ENCODE data around the gene SLC25A22. TPM values are rescaled to one million over a fixed set of nuclear protein-coding genes. Genes with fewer than 3 reads are reported as not detected.

SLC25A22 gene
- total RNA-seq, 1 donor from 2014 or later, result 28.4 TPM

DNA sequence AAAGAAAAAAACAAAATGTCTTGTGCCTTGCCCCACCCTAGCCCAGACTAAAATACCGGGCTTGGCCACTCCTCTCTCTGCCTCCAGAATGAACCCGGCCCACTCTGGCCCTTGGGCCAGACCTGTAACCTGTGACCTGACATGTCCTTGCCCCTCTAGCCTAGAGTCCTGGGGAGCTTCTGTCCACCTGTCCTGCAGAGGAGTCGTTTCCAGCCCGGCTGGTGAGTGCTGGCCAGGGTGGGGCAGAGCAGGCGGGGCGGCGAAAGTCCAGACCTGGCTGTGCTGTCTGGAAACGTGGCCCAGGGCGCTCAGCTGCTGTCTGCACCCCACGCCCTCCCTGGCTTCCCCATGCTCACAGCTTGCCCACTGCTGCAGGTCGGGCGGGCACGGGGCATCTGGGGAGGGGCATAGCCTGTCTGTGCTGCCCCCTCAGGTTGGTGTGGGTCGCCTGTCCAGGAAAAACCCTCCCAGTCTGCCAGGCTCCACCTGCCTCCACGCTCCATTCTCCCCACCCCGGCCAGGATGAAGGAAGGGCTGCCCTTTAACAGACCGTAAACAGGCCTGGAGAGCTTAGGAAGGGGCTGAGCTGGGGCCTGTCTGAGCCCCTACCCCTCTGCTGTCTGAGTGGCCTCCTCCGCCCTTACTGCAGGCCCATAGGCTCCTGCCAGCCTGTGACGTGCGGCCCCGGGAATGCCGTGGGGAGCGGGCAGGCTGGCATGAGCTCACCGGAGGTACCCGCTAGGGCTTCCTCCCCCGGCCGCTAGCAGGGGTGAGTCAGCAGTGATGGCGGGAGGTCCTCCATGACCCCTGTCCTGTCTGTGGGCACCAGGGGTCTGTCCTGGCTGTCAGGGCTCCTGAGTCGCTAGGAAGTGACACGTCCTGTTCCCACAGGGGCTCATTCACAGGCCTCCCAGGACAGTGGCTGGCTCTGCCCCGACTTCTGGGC is 36.6 kb upstream of the SLC25A22 start:
- DNase-seq (ENCODE audit: low spot score), result no peak

GRCh38 chr11:833849-834311 is 35.8 kb upstream of the SLC25A22 start:
- DNase-seq (ENCODE audit: low spot score), result no peak

DNA sequence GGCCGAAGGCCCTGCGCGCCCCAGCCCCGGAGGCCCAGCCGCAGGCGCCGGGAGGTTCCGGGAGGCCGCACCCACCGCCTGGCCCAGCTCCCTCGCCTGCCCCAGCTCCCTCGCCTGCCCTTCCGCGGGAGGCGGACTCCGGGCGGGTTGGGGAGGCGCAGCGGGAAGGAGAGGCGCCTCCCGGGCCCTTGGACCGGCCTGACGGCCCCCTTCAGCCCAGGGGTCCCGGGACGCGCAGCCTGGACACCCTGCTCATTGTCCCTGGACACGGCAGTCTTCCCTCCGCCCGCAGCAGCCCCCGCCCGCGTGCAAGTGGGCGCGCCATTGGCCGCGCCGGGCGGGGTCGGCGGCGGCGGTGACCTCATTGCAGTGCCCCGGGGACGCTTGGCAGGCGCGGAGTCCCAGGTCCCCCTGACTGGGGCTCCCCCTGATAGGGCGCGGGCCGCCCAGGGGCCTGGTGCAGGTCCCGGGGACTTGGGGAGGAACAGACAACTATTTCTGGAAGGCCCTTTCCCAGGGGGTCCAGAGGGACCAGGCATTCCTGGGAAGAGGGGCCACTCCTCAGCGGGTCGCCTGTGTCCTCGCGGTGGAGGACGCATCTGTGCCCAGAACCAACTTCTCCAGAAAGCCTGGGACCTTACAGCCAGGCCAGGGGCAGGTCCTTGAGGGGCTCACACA is 35.2 kb upstream of the SLC25A22 start:
- no peak for DNase-seq (ENCODE audit: low spot score)

- DNase-seq (ENCODE audit: low spot score), result no peak
Measured at GRCh38 chr11:832529-833113, 34.5 kb upstream of the SLC25A22 start, which contains the start of gene CD151. TSS of gene CD151 (plus strand) at chr11:832952. CDS start at chr11:836070, 3,118 bp downstream.

- no peak for DNase-seq (ENCODE audit: low spot score)
Measured at GRCh38 chr11:831961-832528, 34.0 kb upstream of the SLC25A22 start.

- DNase-seq (ENCODE audit: low spot score), result no peak
Measured at GRCh38 chr11:831118-831864, 33.2 kb upstream of the SLC25A22 start.

- DNase-seq (ENCODE audit: low spot score), result peak; percentile 80
Measured at GRCh38 chr11:830295-831117, 32.4 kb upstream of the SLC25A22 start.

GRCh38 chr11:829847-830294 is 31.8 kb upstream of the SLC25A22 start:
- no peak for DNase-seq (ENCODE audit: low spot score)

- DNase-seq (ENCODE audit: low spot score), result no peak
Measured at GRCh38 chr11:829176-829846, 31.2 kb upstream of the SLC25A22 start.

GRCh38 chr11:828506-829175 is 30.6 kb upstream of the SLC25A22 start:
- DNase-seq (ENCODE audit: low spot score), result no peak

- DNase-seq (ENCODE audit: low spot score), result no peak
Measured at GRCh38 chr11:827897-828192, 29.8 kb upstream of the SLC25A22 start, which contains the start of gene CRACR2B. TSS of gene CRACR2B (plus strand) at chr11:827919. CDS start at chr11:828608, 689 bp downstream.

DNA sequence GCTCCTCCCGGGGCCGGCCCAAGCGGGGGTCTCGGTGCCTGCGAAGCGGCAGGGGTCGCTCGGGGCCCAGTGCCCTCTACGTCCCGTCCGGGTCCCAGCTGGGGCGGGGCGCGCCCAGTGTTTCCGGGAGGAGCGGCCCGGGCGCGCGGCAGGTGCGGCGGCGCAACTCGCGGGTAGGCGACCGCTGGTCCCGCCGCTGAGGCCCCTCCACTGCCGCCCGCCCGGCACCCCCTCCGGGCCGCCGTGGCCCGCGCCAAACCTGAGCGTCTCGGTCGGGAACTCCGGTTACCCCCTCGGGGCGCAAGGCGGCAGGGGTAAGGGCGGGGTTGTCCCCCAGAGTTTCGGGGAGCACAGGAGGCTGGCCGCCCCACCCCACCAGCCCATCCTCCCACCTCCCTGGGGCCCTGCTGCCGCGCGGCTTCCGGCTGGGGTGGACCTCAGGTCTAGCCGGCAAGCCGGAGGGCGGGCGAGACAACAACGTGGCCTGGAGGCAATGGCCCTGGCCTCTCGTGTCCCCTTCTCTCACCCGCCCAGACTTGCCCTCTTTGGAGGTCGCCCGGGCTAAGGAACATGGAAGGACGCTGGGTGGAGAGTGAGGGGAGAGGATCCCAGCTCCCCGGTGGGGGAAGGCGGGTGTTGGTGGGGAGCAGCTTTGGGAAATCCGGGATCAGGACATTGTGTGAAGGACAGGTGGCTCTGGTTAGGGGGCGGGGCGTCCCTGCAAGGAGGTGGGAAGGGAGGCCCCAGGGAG is 29.2 kb upstream of the SLC25A22 start:
- DNase-seq (ENCODE audit: low spot score), result no peak

GRCh38 chr11:826836-827145 is 28.7 kb upstream of the SLC25A22 start:
- DNase-seq (ENCODE audit: low spot score), result no peak

GRCh38 chr11:826227-826621 is 28.1 kb upstream of the SLC25A22 start:
- DNase-seq (ENCODE audit: low spot score), result no peak

GRCh38 chr11:825366-826226 is 27.5 kb upstream of the SLC25A22 start:
- no peak for DNase-seq (ENCODE audit: low spot score)

GRCh38 chr11:824942-825341 is 26.9 kb upstream of the SLC25A22 start:
- DNase-seq (ENCODE audit: low spot score), result no peak

- DNase-seq (ENCODE audit: low spot score), result no peak
Measured at GRCh38 chr11:824292-824880, 26.3 kb upstream of the SLC25A22 start.
